HG03469 (cell line): ENCODE results near the gene CILP2.

Source experiments
- ATAC-seq: cut with Tn5 transposase; IDR thresholded peaks from one replicate; pipeline ENCODE4 v1.9.1; 2021; ENCODE audit warnings: mild to moderate bottlenecking, moderate library complexity, moderate number of reproducible peaks; ENCODE audit not compliant: unreplicated experiment

CILP2 gene

DNA sequence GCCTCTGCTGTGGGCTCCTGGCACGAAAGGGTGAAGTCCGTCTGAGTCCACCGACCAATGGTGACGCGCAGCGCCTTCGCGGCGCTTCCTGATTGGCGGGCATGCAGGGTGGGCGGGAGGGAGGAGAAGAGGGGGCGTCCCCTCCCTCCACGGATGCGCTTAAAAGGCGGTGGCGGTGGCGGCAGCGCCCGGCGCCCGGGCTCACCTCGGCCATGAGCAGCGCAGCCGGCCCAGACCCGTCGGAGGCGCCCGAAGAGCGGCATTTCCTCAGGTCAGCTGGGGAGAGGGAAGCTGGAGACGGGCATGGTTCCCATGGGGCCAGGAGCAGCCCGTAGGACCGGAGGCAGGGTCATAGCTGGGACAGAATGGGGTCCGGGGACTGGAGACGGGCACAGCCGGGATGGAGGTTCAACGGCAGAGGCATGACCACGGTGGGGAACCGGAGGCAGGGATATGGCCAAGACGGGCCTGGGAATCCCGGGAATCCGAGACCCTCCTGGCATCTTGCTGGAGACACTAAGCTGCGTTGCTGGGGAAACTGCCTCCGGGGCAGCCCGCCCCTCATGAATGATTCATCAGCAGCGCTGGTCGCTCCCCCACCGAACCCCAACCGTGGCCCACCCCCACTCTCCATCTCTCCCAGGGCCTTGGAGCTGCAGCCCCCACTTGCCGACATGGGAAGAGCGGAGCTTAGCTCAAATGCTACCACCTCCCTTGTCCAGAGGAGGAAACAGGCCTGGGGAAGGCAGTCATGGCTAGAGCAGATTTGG lies 9.2 kb upstream of the CILP2 start, which contains the start of gene YJEFN3:
YJEFN3 (plus strand) TSS at position 191 of the 770 bp plus-strand sequence; CDS start at position 213, 22 bp downstream.
- ATAC-seq: no peak

DNA sequence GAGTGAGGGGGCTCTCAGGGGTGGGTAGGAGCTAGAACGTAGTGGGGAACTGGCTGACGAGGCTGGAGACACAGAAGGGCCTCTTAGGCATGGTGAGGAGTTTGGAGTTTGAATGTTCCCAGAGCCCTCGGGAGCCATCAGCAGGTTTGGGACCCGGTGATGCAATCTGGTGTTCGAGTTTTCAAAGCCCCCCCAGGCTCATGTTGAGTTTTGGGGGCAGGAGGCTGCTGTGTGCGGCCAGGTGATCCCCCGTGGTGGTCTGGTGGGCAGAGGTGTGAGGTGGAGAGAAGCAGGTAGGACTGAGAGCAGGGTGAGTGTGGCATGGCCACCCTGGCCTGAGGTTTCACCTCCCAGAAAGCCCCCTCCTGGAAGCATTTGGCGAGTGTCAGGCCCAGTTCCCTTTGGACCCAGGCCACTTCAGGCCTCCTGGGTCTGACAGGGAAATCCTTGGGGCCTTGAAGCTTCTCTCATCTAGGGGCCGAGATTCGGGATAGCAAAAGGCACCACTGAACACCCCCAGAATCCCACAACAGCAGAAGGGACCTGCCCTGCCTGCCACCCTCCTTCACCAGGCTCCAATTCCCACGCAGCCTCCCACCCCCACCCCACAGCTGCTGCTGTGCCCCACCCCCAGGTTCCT lies 8.2 kb upstream of the CILP2 start:
- ATAC-seq: no peak

DNA sequence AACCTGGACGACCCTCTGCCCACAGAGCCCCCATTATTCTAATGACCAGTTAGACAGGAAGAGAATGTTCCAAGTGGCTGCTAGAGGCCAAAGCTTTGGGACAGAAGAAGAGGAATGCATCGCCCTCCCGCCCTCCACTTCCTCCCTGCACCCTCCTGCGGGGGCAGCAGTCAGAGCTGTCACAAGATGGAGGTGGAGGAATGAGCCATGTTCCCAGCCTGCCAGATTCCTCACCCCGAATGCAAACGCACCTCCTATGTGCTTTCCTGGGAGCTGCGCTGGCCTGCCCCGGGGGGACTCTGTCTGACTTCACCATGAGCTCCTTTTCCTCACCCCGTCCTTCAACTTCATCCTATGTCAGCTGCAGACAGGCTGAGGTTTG lies 7.7 kb upstream of the CILP2 start:
- no peak for ATAC-seq

DNA sequence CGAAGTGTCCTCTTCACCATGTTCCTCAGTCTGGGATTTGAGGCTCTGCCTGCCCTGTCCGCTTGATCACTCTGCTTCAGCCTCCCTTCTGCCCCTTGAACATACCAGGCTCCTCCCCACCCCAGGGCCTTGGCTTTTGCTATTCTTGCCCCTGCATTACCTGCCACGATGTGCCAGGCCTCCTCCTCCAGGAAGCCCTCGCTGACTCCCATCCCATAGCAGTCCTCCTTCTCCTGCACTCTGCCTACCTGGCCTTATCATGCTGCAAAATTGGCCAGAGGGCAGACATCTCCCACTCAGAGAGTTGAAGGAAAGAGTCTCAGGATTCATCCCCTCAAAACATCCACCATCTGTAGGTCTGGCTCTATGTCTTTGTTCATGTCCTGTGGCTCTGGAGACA lies 7.2 kb upstream of the CILP2 start:
- ATAC-seq: no peak

GRCh38 chr19:19531951-19532805 lies 5.9 kb upstream of the CILP2 start:
- ATAC-seq: no peak

- ATAC-seq: no peak
Measured at GRCh38 chr19:19532806-19533701, 5.0 kb upstream of the CILP2 start.

DNA sequence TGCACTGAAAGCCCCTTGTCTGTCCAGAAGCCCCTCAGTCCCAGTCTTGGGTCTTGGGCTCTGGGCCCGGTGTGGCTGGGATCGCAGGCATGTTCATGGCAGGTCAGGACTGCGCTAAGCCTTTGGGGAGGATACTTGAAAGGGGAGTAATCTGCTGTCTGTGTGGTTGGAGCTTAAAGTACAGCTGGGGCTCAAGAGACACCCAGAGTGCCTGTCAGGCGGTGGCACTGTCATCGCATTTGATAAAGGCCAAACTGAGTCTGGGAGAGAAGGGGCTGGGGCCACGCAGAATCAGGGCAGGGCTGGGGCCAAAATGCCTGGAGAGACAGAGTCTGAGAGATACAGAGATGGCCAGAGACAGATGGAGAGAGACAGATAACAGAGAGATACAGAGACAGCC lies 4.2 kb upstream of the CILP2 start:
- ATAC-seq: no peak

- ATAC-seq: no peak
Measured at GRCh38 chr19:19534556-19535265, 3.4 kb upstream of the CILP2 start.

DNA sequence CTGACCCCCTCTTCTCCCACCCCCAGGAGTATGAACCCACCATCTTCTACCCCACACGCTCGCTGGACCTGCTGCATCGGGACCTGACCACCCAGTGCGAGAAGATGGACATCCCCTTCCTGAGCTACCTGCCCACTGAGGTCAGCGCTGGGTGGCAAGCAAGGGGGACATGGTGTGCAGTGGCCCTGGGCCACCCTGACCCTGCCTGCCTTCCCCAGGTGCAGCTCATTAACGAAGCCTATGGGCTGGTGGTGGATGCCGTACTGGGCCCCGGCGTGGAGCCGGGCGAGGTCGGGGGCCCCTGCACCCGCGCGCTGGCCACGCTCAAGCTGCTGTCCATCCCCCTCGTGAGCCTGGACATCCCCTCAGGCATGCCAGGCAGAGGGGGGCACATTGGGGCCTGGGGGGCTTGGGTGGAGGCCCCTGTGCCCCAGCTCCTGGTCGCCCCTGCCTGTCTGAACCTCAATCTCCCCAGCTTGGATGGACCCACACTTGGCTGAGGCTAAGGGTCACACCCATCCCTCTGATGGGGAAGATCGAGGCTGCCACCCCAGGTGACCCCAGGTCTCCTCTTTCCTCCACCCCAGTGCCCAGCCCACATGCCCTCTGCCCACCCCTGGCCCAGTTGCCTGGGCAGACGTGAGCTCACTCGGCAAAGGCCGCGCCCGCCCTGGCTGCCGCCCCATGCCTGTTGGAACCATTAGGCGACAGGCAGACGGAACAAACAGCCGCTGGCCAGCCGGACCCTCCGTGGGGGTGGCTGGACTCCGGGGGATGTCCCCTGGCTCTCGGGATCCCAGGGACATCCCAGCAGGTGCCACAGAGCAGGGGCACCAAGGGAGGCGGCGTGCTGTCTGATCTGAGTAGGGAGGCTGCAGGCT lies 2.5 kb upstream of the CILP2 start:
- ATAC-seq: no peak

GRCh38 chr19:19537075-19538048 lies 703 bp upstream of the CILP2 start:
- ATAC-seq: no peak

DNA sequence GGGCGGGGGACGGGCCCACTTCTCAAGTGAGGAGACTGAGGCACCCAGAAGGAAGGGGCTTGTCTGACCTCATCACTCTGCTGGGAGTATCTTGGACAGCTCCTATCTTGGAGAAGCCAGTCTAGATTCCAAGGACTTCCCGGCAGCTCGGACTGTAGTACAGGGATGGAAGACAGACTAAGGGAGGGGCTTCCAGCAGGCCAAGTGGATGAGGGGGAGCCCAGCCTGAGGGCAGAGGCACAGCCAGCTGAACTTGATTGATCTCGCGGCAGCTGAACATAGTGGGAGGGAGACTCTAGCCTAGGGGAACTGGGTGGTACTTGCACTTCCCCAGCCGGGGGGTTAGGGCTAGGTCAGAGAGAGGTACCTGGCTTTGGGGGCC lies 711 bp downstream of the CILP2 start:
- no peak for ATAC-seq

DNA sequence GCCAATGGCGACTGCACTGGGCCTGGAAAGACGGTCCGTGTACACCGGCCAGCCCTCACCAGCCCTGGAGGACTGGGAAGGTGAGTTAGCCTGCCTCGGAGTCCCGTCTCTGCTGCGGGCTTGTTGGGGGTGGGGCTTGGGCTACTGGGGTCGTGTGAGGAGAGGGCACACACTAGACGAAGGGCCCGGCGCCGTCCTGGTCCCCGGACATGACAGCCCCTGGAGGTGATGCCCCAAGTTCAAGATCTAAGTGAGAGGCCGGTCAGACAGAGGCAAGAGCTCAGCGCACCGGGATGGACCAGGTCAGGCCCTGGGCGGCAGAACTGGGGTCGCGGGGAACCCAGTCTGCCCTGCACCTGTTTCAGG lies 1.6 kb downstream of the CILP2 start:
- no peak for ATAC-seq

GRCh38 chr19:19540064-19540714 lies 2.1 kb downstream of the CILP2 start:
- no peak for ATAC-seq

DNA sequence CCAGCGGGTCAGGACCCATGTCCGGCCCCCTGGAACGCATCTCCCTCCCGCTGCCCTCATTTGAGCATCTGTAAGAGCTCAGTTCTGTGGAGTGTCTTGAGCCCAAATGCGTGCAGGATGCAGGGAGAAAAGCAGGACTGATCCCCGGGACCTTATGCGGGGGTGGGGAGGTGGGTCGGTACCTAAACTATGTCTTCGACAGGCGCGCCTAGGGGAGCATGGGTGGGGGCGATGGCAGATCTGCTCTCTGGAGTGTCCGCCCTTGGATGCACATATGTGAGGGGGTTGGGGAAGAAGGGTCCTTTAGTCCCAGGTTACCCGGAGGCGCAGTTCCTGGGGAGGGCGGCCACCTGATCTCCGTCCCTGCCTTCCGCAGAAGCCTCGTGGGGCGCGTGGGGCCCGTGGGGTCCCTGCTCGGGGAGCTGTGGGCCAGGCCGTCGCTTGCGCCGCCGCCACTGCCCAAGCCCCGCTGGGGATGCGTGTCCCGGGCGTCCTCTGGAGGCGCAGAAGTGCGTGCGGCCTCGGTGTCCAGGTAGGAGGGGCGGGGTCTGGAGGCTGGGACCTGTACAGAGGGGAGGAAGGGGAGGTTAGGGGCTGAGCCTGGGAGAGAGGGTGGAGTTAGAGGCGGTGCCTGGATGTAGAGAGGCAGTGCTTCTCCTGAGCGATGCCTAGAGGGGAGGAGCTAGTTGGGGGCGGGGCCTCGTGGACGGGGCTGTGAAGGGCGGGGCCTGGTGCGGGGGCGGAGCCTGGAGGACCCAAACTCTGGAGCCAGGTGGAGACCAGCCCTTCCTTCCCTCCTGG lies 2.9 kb downstream of the CILP2 start:
- ATAC-seq: peak; percentile 53

GRCh38 chr19:19541616-19542015 lies 3.6 kb downstream of the CILP2 start:
- no peak for ATAC-seq

DNA sequence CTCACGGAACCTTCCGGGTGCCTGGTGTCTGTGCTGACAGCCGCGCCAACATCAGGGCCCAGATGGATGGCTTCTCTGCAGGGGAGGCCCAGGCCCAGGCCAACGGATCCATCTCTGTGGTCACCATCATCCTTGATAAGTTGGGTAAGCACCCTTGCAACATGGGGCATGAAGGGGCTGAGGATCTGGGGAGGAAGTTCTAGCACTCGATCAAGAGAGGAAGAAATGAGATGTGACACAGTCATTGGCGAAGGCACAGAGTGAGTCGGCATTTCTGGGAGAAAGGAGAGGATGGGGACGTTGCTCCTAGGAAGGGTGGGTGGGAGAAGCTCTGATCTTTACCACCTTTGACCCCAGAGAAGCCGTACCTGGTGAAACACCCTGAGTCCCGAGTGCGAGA lies 4.4 kb downstream of the CILP2 start:
- no peak for ATAC-seq

DNA sequence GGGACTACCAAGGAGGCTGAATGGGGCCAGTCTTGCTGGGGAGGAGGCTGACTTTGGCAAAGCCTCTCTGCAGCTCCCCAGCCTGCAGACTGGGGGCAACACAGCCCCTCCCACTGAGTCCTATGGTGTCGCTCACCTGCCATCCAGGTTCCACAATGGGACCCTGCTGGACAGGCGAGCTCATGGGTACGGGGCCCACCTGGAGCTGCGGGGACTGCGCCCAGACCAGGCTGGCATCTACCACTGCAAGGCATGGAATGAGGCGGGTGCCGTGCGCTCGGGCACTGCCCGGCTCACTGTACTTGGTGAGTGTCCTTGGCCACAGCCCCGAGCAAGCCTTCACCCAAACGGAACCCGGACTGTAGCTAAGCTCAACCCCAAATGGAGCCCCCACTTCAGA lies 5.0 kb downstream of the CILP2 start:
- no peak for ATAC-seq
